Measurements from ENCODE around the gene FBXW12.

Gene FBXW12

DNA sequence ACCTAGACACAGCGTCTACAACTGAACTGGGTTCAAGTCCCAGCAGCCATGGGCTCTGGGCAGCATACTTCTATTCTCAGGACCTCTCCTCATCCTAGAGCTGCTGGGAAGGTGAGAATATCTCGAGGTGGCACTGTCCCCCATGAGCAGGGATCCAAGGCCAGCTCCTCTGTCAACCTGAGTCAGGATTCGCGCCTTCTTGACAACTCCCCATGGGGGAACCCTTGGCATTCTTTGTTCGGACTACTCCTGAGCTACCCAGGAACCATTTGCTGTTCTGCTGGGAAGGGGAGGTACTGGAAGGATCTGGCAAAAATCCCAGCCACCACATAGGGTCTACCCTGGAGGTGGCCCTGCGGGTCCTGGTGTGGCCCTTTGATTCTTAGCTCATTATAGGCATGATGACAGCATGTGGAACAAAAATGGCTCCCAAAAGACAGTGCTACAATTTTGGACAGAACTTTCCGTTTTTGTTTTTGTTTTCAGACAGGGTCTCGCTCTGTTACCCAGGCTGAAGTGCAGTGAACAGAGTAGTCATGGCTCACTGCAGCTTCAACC, 35.6 kb downstream of the FBXW12 start:
- no peak for DNase-seq (ENCODE audit: low spot score)

- no peak for DNase-seq (ENCODE audit: low spot score)
Measured at GRCh38 chr3:48408823-48409281, 36.8 kb downstream of the FBXW12 start.

- no peak for DNase-seq (ENCODE audit: low spot score)
Measured at GRCh38 chr3:48409291-48410201, 37.5 kb downstream of the FBXW12 start.

DNA sequence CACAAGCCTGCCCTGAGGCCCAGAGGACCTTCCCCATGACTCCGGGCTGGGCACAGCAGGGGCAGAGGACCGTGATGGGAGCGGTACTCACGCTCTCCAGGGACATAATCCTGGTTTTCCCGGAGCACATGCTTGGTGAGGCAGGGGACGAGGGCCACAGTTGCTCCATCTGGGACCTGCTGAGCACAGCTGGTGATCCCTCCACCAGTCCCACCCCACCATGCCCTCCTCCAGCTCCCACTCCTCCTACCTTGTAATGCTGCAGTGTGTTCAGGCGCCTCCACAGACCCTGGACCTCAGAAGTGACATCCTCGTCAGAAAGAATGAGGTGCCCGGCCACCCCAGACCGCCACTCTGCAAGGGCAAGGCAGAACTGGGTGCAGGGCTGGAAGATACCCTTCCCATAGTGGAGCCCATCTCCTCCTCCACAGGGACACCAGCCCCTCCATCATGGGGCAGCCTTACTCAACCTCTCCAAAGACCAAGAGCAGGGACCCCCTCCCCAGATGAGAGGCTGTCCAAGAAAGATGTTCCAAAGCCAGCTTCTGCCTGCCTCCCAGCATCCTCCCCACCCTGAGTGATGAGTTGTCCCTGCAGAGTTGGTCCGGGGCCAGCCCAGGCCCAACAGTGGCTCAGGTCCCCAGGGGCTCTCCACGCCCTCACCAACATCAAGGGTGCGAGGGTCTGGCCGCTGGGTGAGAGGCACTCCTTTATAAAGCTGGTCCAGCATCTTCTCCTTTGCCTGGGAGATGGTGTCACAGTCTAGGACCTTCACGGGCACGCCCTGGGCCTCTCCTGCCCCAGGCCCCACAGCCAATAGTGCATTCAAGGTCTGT, 38.4 kb downstream of the FBXW12 start:
- DNase-seq (ENCODE audit: low spot score) = no peak

- no peak for DNase-seq (ENCODE audit: low spot score)
Measured at GRCh38 chr3:48411041-48411588, 39.1 kb downstream of the FBXW12 start.

GRCh38 chr3:48411606-48412374, 39.8 kb downstream of the FBXW12 start:
- no peak for DNase-seq (ENCODE audit: low spot score)

- no peak for DNase-seq (ENCODE audit: low spot score)
Measured at GRCh38 chr3:48412375-48413001, 40.5 kb downstream of the FBXW12 start.

DNA sequence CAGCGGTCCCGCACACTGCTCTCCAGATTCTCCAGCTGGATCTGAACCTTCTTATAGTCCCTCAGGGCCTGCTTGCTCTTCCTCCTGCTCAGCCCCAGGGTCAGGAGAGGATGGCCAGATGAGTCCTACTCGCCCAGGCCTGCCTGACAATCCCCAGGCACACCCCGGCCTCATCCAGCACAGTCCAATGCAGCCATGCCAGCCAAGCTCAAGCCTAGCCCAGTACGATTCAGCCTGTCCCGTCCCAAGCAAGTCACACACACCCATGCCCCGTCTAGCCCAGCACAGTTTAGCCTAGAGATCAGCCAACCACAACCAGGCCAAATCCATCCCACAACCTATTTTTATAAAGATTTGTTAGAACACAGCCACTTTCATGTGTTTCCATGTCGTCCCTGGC, 41.1 kb downstream of the FBXW12 start:
- no peak for DNase-seq (ENCODE audit: low spot score)

DNA sequence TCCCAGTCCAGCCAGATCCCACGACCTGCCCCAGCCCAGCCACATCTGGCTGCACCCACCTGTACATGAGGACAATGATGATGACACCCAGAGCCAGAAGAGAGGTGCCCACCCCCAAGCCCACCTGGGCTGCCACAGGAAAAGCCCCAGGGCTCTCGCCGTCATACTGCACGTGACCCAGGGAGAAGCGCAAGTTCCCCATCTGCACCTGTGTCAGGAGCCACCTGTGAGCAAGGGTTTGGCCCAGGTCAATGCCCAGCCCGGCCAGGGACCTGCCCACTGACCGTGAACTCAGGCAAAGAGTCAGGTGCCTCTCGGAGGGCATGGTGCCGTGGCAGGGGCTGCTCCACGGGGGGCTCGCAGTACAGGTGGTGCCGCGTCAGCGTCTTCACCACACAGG, 41.6 kb downstream of the FBXW12 start:
- DNase-seq (ENCODE audit: low spot score) = no peak

DNA sequence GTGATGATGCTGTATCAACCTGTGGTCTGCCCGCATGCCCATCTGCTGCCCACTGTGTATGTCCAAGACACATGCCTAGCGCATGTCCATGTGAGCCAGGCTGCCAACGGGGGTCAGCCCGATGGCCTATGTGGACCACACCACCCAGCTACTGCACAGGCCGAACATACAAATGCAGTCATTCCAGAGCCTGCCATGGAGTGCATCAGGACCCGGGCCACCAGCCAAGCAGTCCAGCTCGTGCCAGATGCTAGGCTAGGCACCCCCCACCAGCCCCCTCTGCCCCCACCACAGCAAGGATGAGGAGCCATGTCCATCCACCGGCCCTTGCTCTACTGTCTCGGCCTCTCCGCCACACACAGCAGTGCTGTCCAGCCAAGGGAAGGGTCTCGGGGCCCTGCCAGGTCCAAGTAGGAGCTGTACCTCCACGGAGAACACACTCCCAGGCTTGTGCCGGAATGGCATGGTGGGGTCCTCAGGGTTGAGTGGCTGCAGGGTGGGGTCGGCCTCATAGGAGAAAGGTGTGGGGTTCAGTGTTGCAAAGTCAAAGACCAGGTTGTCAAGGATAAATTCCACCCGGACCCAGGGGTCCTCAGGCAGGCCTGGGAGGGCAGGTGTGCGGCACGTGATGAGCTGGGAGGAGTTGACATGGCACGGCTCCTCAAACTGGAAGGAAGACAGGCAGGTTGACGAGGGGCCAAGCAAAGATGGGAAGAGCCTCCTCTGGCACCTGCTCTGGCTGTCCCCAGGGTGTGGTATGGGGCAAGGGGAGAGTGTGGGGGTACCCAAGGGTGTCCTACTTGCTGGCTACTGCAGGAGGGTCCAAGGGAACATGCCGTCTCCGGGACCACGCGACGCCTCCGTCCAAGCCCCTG, 42.6 kb downstream of the FBXW12 start:
- DNase-seq (ENCODE audit: low spot score) = no peak

DNA sequence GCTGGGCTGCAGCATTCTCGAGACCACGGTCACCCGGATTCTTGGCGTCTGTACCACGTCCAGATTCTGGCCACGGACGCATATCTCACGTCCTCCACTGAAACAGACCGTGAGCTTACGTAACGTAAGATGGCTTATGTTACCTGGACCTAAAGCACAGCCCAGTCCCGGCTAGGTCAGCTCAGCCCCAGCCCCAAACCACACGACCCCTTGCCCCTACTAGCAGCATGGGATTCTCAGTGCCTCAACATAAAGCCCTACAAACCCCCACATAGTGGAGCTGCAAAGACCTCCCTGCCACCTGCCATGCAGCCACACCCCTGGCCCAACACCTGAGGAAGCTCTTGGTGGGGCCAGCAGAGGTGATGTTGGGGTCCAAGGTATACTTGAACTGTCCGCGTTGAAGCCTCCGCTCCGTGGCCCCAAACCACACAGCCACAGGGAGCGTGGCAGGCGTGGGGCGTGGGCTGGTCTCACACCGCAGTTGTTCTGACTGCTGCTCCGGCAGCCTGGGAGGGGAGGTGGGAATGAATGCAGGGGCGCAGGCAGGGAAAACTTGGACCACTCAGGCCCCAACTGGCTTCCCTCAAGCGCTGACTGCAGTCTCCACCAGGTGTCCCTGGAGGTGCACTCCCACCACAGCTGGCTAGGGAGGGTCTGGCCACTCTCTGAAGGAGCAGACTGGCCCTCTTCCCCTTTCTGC, 43.4 kb downstream of the FBXW12 start:
- no peak for DNase-seq (ENCODE audit: low spot score)

- DNase-seq (ENCODE audit: low spot score) = no peak
Measured at GRCh38 chr3:48416091-48416505, 44.1 kb downstream of the FBXW12 start.

DNA sequence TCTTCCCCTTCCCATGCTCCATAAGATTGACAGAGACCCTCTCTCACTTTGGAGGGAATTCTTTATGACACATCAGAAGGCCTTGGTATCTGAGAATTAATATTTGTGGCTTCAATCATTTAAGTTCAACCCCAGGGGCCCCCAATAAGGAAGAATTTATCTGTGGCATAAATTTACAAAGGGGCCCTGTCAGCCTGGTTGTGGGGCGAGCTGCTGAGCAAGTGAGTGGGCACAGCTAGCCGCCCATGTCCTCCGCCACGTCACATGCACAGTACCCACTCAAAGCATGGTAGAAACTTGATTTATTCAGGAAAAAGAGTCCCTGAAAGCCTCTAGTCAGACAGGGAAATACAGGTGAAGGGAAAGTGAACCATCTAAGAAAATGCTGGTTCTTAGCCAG, 44.5 kb downstream of the FBXW12 start:
- no peak for DNase-seq (ENCODE audit: low spot score)

DNA sequence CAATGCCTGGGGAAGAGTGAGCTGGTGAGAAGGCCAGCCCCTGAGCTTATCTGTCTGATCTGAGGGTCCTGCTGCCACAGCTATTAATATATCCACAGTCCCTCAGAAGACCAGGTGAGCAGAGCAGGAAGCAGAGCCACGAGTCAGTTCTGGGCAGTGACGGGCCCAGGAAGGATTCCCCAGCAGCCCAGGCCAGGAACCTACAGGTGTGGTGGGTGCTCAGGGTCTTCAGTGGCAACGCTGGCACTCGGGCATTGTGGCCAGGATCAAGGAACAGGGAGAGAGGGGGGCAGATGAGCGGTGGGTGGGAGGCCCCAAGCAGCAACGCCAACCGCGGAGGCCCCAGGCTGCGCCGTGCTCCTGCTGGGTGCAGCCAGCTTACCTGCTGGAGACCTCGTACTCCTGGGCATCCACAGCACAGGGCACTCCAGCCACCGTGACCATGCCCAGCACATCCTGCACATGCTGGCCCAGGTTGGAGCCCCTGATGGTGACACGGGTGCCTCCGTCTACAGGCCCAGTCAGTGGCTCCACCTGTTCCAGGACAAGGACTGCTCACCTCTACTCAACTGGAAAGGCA, 45.6 kb downstream of the FBXW12 start:
- no peak for DNase-seq (ENCODE audit: low spot score)

- no peak for DNase-seq (ENCODE audit: low spot score)
Measured at GRCh38 chr3:48418140-48418539, 46.1 kb downstream of the FBXW12 start.

GRCh38 chr3:48418651-48419050, 46.6 kb downstream of the FBXW12 start:
- DNase-seq (ENCODE audit: low spot score) = no peak

GRCh38 chr3:48419149-48419548, 47.1 kb downstream of the FBXW12 start:
- DNase-seq (ENCODE audit: low spot score) = no peak

GRCh38 chr3:48419597-48419996, 47.6 kb downstream of the FBXW12 start:
- DNase-seq (ENCODE audit: low spot score) = no peak

GRCh38 chr3:48420561-48420960, 48.5 kb downstream of the FBXW12 start:
- DNase-seq (ENCODE audit: low spot score) = no peak
